HEK293 (cell line): ENCODE measurements around the gene SYNGR3.

ENCODE experiments used
- CTCF ChIA-PET: fragments of 350-600 bp; formaldehyde crosslinking; extraction: SDS; loops from one replicate; lab custom pipeline; 2021; ENCODE audit warnings: antibody characterized with exemption; lab: Yijun Ruan, JAX
- POLR2A ChIA-PET: fragments of 300-600 bp; formaldehyde crosslinking; extraction: SDS; loops from one replicate; lab custom pipeline; 2020; ENCODE audit warnings: antibody characterized with exemption, inconsistent platforms; lab: Yijun Ruan, JAX
- H3K27ac ChIP-seq: fragments of 200-500 bp; sonication (Bioruptor generic); 2 replicates; pipeline ENCODE4 v1.5.1; 2014; ENCODE audit warnings: low read depth, low read length, control low read depth, inconsistent platforms; ENCODE audit errors: extremely low read depth
- H3K36me3 ChIP-seq, 2 experiments: fragments of 200-500 bp in 1 of 2; sonication (Bioruptor generic) in 1 of 2; 1 replicate in 1 of 2; 2 replicates in 1 of 2; pipeline ENCODE4 v1.5.1; 2014 to 2017; ENCODE audit warnings: inconsistent platforms in 2 of 2, low read length in 2 of 2; ENCODE audit not compliant: control insufficient read depth in 2 of 2, insufficient read depth in 1 of 2
- H3K4me1 ChIP-seq: fragments of 200-500 bp; sonication (Bioruptor generic); 2 replicates; pipeline ENCODE4 v1.5.1; 2014; ENCODE audit warnings: mild to moderate bottlenecking, low read length, inconsistent platforms; ENCODE audit not compliant: control insufficient read depth, insufficient read depth
- H3K4me3 ChIP-seq: 2 replicates; pipeline ENCODE4 v1.5.1; 2011; ENCODE audit warnings: low read depth, mild to moderate bottlenecking, control low read depth, low read length, moderate library complexity
- H3K9me3 ChIP-seq: fragments of 200-500 bp; sonication (Bioruptor generic); 2 replicates; pipeline ENCODE4 v1.5.1; 2014; ENCODE audit warnings: low read depth, low read length, inconsistent platforms; ENCODE audit not compliant: control insufficient read depth, insufficient read depth
- GFI1B ChIP-seq: fragments of 450-650 bp; formaldehyde crosslinking; IDR thresholded peaks from 2 replicates; pipeline ENCODE4 v1.5.1; 2016; ENCODE audit warnings: missing biosample characterization, missing genetic modification characterization
- GLIS2 ChIP-seq: fragments of 450-650 bp; formaldehyde crosslinking; IDR thresholded peaks from 2 replicates; pipeline ENCODE4 v1.5.1; 2016; ENCODE audit warnings: missing biosample characterization, missing genetic modification characterization
- SCRT2 ChIP-seq: fragments of 450-650 bp; formaldehyde crosslinking; IDR thresholded peaks from 2 replicates; pipeline ENCODE4 v1.5.1; 2016; ENCODE audit warnings: missing biosample characterization, missing genetic modification characterization
- SP3 ChIP-seq: fragments of 450-650 bp; formaldehyde crosslinking; IDR thresholded peaks from 2 replicates; pipeline ENCODE4 v1.5.1; 2016; ENCODE audit warnings: missing biosample characterization, missing genetic modification characterization
- TRIM28 ChIP-seq: IDR thresholded peaks from 2 replicates; pipeline ENCODE4 v1.6.1; 2011; ENCODE audit warnings: low read length, control low read depth, borderline replicate concordance
- ZBTB44 ChIP-seq: fragments of 450-650 bp; IDR thresholded peaks from 2 replicates; pipeline ENCODE4 v1.5.1; 2018; ENCODE audit warnings: missing biosample characterization, mild to moderate bottlenecking, missing genetic modification characterization
- ZBTB7A ChIP-seq: fragments of 450-650 bp; formaldehyde crosslinking; IDR thresholded peaks from 2 replicates; pipeline ENCODE4 v1.5.1; 2016; ENCODE audit warnings: low read depth, missing biosample characterization, missing genetic modification characterization
- ZFP37 ChIP-seq: fragments of 450-650 bp; formaldehyde crosslinking; IDR thresholded peaks from 2 replicates; pipeline ENCODE4 v1.5.1; 2016; ENCODE audit warnings: missing biosample characterization, missing genetic modification characterization
- ZNF148 ChIP-seq: fragments of 450-650 bp; formaldehyde crosslinking; IDR thresholded peaks from 2 replicates; pipeline ENCODE4 v1.5.0; 2017; ENCODE audit warnings: missing biosample characterization, missing genetic modification characterization, borderline replicate concordance
- ZNF157 ChIP-seq: fragments of 450-650 bp; formaldehyde crosslinking; IDR thresholded peaks from 2 replicates; pipeline ENCODE4 v1.5.1; 2016; ENCODE audit warnings: missing biosample characterization, missing genetic modification characterization
- ZNF174 ChIP-seq: fragments of 450-650 bp; formaldehyde crosslinking; IDR thresholded peaks from 2 replicates; pipeline ENCODE4 v1.5.0; 2017; ENCODE audit warnings: missing biosample characterization, mild to moderate bottlenecking, missing genetic modification characterization
- ZNF274 ChIP-seq, 2 experiments: fragments of 200-500 bp in 1 of 2; fragments of 450-650 bp in 1 of 2; sonication (Bioruptor generic) in 1 of 2; formaldehyde crosslinking in 1 of 2; IDR thresholded peaks; 2 replicates each; pipeline versions ENCODE4 v1.5.1 to v1.6.1; 2014 to 2016; ENCODE audit warnings: borderline replicate concordance in 1 of 2, inconsistent platforms in 1 of 2, low read length in 1 of 2, missing biosample characterization in 1 of 2, missing genetic modification characterization in 1 of 2
- ZNF280C ChIP-seq: fragments of 450-650 bp; formaldehyde crosslinking; IDR thresholded peaks from 2 replicates; pipeline ENCODE4 v1.5.1; 2016; ENCODE audit warnings: missing biosample characterization, missing genetic modification characterization
- ZNF302 ChIP-seq: fragments of 450-650 bp; formaldehyde crosslinking; IDR thresholded peaks from 2 replicates; pipeline ENCODE4 v1.5.1; 2016; ENCODE audit warnings: missing biosample characterization, missing genetic modification characterization, low read depth
- ZNF311 ChIP-seq: fragments of 450-650 bp; formaldehyde crosslinking; IDR thresholded peaks from 2 replicates; pipeline ENCODE4 v1.5.1; 2017; ENCODE audit warnings: missing biosample characterization, missing genetic modification characterization, borderline replicate concordance
- ZNF48 ChIP-seq: fragments of 450-650 bp; formaldehyde crosslinking; IDR thresholded peaks from 2 replicates; pipeline ENCODE4 v1.5.1; 2016; ENCODE audit warnings: missing biosample characterization, missing genetic modification characterization
- ZNF571 ChIP-seq: fragments of 450-650 bp; formaldehyde crosslinking; IDR thresholded peaks from 2 replicates; pipeline ENCODE4 v1.5.0; 2017; ENCODE audit warnings: missing biosample characterization, missing genetic modification characterization
- ZNF585B ChIP-seq: fragments of 450-650 bp; formaldehyde crosslinking; IDR thresholded peaks from 2 replicates; pipeline ENCODE4 v1.5.1; 2016; ENCODE audit warnings: missing biosample characterization, missing genetic modification characterization
- ZNF610 ChIP-seq: fragments of 450-650 bp; formaldehyde crosslinking; IDR thresholded peaks from 2 replicates; pipeline ENCODE4 v1.5.1; 2016; ENCODE audit warnings: missing biosample characterization, missing genetic modification characterization, borderline replicate concordance
- ZNF621 ChIP-seq: fragments of 450-650 bp; formaldehyde crosslinking; IDR thresholded peaks from 2 replicates; pipeline ENCODE4 v1.5.1; 2017; ENCODE audit warnings: missing biosample characterization, missing genetic modification characterization
- ZNF623 ChIP-seq: fragments of 450-650 bp; formaldehyde crosslinking; IDR thresholded peaks from 2 replicates; pipeline ENCODE4 v1.5.1; 2016; ENCODE audit warnings: missing biosample characterization, missing genetic modification characterization
- ZNF658 ChIP-seq: fragments of 450-650 bp; formaldehyde crosslinking; IDR thresholded peaks from 2 replicates; pipeline ENCODE4; 2016; ENCODE audit warnings: missing biosample characterization, missing genetic modification characterization
- ZNF664 ChIP-seq: fragments of 450-650 bp; formaldehyde crosslinking; IDR thresholded peaks from 2 replicates; pipeline ENCODE4 v1.5.1; 2016; ENCODE audit warnings: missing biosample characterization, missing genetic modification characterization
- ZNF768 ChIP-seq: fragments of 450-650 bp; formaldehyde crosslinking; IDR thresholded peaks from 2 replicates; pipeline ENCODE4 v1.5.1; 2018; ENCODE audit warnings: missing biosample characterization, mild to moderate bottlenecking, missing genetic modification characterization
- ZNF830 ChIP-seq: fragments of 450-650 bp; IDR thresholded peaks from 2 replicates; pipeline ENCODE4 v1.5.0; 2018; ENCODE audit warnings: missing biosample characterization, missing genetic modification characterization, low read depth, mild to moderate bottlenecking, moderate library complexity
- ZNF843 ChIP-seq: fragments of 450-650 bp; formaldehyde crosslinking; IDR thresholded peaks from 2 replicates; pipeline ENCODE4 v1.5.1; 2016; ENCODE audit warnings: missing biosample characterization, missing genetic modification characterization
- ZSCAN5A ChIP-seq: fragments of 450-650 bp; formaldehyde crosslinking; IDR thresholded peaks from 2 replicates; pipeline ENCODE4 v1.5.1; 2016; ENCODE audit warnings: missing biosample characterization, missing genetic modification characterization

The SYNGR3 gene

GRCh38 chr16:1960665-1961630 lies 28.8 kb upstream of the SYNGR3 start:
- ChIA-PET POLR2A (interaction anchor here (0.6 to 2.4 kb wide), 18 partner anchors 9 to 397 kb away, joined by 3 to 17 read pairs (median 4); partner anchors contain the start of genes GFER, MSRB1, NUBP2 and SPSB3), CTCF (interaction anchor here (1.2 to 2.1 kb wide), 4 partner anchors 11 to 45 kb away, joined by 3 to 6 read pairs (median 4); partner anchors contain the start of gene TBL3)
- no peaks in the 10 kb centered on the region for H3K9me3 ChIP-seq
- H3K4me1 ChIP-seq = no peaks in the 10 kb centered on the region; the same call in 1 of the 2 replicates
- H3K4me3 ChIP-seq = peak overlapping the region; percentile 94
- peaks cover 0 to 35% of the 10 kb centered on the region in 2 experiments; a peak in 1 of 3 replicates for H3K36me3 ChIP-seq
- H3K27ac ChIP-seq = peak overlapping the region; percentile 96
- peak; percentile 94 for TF ChIP-seq ZFP37
- no peak for TF ChIP-seq ZSCAN5A
- TF ChIP-seq ZNF311 = no peak
- no peak for TF ChIP-seq ZNF621 (tag by site-specific recombination)
- TF ChIP-seq ZNF48 (tag by site-specific recombination) = no peak
- peak; percentile 67; the same call in 1 of the 2 replicates for TF ChIP-seq TRIM28
- TF ChIP-seq ZBTB7A (tag by site-specific recombination) = no peak; the same call in 1 of the 2 replicates
- no peak for TF ChIP-seq ZNF571 (tag by site-specific recombination)
- TF ChIP-seq ZNF768 (tag by site-specific recombination) = 0 out of 2 replicates have a peak, but pooled peaks have one; percentile 19
- no peak for TF ChIP-seq ZNF280C (tag by site-specific recombination)
- TF ChIP-seq ZNF302 (tag by site-specific recombination) = no peak
- TF ChIP-seq ZNF174 = no peak
- no peak for TF ChIP-seq ZNF274 (IDR thresholded peaks at IDR 0.05; ENCODE audit: low read length)
- no peak for TF ChIP-seq ZNF274 (tag by site-specific recombination; IDR thresholded peaks at IDR 0.05; ENCODE audit: borderline replicate concordance)
- TF ChIP-seq ZNF623 = no peak
- TF ChIP-seq GFI1B = 0 out of 2 replicates have a peak, but pooled peaks have one; percentile 5
- TF ChIP-seq SCRT2 = no peak; the same call in 1 of the 2 replicates
- TF ChIP-seq ZNF148 (tag by site-specific recombination) = no peak
- TF ChIP-seq ZBTB44 (tag by site-specific recombination) = peak; percentile 94
- no peak for TF ChIP-seq ZNF585B (tag by site-specific recombination)
- no peak for TF ChIP-seq SP3 (tag by site-specific recombination)
- 0 out of 2 replicates have a peak, but pooled peaks have one; percentile 58 for TF ChIP-seq ZNF610
- TF ChIP-seq ZNF157 = no peak
- TF ChIP-seq GLIS2 (tag by site-specific recombination) = peak; percentile 45
- TF ChIP-seq ZNF664 (tag by site-specific recombination) = no peak
- TF ChIP-seq ZNF843 (tag by site-specific recombination) = no peak; the same call in 1 of the 2 replicates
- no peak for TF ChIP-seq ZNF658 (tag by site-specific recombination)
- TF ChIP-seq ZNF830 (tag by site-specific recombination) = no peak
